Inflammatory macrophage treated with lipopolysaccharide for 4 hours (primary cell): Measurements from ENCODE around the gene KIR2DL4.
"Not testable (repeated sequence)": the region's sequence is repeated elsewhere in the genome, so short reads cannot be mapped to it uniquely, and the experiment has no call there.

Source experiments
- DNase-seq: peaks from one replicate; pipeline ENCODE4 v3.0.0-alpha.2; 2020

Gene KIR2DL4

DNA sequence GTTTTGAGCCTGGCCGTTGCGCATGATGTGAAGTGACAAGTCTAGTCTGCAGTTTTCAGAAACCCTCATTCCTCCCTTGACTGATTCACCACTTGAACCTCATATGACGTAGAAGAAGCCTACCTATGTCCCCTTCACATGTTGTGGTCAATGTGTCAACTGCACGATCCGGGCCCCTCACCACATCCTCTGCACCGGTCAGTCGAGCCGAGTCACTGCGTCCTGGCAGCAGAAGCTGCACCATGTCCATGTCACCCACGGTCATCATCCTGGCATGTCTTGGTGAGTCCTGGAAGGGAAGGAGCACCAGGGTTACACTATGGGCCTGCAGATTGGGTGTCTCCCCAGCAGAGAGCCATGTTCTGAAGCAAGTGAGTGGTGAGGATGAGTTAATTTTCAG, at the start of gene KIR2DL4:
KIR2DL4 (plus strand) TSS at position 201 of the 400 bp plus-strand sequence; CDS start at position 243, 42 bp downstream.
- no peak for DNase-seq

GRCh38 chr19:54756204-54757110, 47.0 kb upstream of the KIR2DL4 start:
- not testable (repeated sequence) for DNase-seq

DNA sequence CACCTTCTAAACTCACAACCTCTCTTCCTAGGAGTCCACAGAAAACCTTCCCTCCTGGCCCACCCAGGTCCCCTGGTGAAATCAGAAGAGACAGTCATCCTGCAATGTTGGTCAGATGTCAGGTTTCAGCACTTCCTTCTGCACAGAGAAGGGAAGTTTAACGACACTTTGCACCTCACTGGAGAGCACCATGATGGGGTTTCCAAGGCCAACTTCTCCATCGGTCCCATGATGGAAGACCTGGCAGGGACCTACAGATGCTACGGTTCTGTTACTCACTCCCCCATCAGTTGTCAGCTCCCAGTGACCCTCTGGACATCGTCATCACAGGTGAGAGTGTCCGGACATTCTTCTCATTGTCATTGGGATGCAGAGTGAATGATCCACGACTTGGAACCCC, 44.8 kb upstream of the KIR2DL4 start:
- DNase-seq, result not testable (repeated sequence)

- peak; percentile 83 for DNase-seq
Observed at GRCh38 chr19:54764219-54764618, 39.2 kb upstream of the KIR2DL4 start.

GRCh38 chr19:54766464-54766863, 36.9 kb upstream of the KIR2DL4 start:
- DNase-seq, result not testable (repeated sequence)

- DNase-seq, result not testable (repeated sequence)
Observed at GRCh38 chr19:54769646-54770045, 33.8 kb upstream of the KIR2DL4 start, which contains the start of gene KIR2DL1. TSS of gene KIR2DL1 (plus strand) at chr19:54769793. CDS start at chr19:54769851, 58 bp downstream.

DNA sequence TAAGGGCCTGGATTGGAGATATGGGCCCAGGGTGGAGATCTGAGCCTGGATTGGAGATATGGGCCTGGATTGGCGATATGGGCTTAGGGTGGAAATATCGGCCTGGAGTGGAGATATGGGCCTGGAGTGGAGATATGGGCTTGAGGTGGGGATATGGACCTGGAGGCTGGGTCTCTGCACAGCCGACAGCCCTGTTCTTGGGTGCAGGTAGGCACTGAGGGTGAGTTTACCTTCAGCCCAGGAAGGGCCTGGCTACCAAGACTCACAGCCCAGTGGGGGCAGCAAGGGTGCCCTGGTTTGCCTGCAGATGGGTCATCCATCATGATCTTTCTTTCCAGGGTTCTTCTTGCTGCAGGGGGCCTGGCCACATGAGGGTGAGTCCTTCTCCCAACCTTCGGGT, 32.9 kb upstream of the KIR2DL4 start:
- not testable (repeated sequence) for DNase-seq

DNA sequence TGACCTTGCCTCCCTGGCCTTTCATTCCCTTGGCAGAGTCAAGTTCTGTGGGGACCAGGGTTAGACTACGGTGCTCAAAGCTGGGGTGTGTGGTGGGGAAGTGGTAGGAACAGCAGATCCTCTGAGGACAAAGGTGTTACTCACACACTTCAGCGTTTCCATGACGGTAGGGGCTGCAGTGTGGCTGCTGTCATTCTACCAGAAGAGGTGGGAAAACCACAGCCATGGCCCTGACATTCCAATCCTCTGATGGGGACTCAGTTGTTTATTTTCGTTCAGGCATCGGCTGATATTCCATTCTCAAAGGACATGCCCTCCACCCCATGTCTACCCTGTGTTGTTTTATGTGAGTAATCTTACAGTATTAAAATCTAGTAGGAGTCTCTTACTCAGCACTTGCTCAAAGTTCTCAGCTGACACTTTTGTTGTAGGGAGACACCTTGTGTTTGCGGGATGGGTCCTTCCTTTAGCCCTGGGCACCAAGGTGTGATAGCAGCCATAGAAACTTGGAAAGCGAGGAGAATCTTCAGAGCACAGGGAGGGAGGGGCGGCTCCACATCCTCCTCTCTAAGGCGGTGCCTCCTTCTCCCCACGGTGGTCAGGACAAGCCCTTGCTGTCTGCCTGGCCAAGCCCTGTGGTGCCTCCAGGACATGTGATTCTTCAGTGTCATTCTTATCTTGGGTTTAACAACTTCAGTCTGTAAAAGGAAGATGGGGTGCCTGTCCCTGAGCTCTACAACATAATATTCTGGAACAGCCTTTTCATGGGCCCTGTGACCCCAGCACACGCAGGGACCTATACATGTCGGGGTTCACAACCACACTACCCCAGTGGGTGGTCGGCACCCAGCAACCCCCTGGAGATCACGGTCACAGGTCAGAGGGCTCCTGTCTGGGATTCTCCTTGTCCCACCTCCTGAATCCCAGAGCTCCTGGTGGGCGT, 32.1 kb upstream of the KIR2DL4 start:
- DNase-seq, result not testable (repeated sequence)

- DNase-seq, result not testable (repeated sequence)
Observed at GRCh38 chr19:54772666-54773065, 30.7 kb upstream of the KIR2DL4 start.

- DNase-seq, result not testable (repeated sequence)
Observed at GRCh38 chr19:54775095-54775815, 28.2 kb upstream of the KIR2DL4 start.

- not testable (repeated sequence) for DNase-seq
Observed at GRCh38 chr19:54775830-54776229, 27.6 kb upstream of the KIR2DL4 start.

DNA sequence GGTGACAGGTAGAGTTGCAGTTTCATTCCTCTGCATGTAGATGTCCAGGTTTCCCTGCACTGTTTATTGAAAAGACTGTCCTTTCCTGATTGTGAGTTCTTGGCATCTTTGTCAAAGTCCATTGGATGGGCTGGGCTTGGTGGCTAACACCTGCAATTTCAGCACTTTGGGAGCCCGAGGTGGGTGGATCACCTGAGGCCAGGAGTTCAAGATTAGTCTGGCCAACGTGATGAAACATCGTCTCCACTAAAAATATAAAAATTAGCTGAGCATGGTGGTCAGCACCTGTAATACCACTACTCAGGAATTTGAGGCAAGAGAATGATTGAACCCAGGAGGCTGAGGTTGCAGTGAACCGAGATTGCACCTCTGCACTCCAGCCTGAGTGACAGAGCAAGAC, 25.6 kb upstream of the KIR2DL4 start:
- DNase-seq, result not testable (repeated sequence)

DNA sequence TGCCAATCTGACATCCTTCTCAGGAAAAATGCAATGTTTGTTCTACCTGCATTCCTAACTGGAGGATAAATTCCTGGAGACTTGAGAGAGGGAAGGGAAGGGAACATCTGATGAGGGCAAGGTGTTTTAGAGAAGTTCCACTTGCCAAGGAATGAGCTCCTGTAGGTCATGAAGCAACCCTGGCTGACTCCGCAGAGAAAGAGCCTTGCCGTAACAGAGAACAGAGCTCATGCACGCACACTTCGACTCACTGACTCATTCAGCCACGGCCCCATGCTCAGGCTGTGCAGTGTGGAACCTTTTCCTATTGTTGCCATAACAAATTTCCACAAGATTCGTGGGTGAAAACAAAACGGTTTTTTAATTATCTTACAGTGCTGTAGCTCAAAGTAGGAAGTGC, 24.5 kb upstream of the KIR2DL4 start:
- peak; percentile 82 for DNase-seq

DNA sequence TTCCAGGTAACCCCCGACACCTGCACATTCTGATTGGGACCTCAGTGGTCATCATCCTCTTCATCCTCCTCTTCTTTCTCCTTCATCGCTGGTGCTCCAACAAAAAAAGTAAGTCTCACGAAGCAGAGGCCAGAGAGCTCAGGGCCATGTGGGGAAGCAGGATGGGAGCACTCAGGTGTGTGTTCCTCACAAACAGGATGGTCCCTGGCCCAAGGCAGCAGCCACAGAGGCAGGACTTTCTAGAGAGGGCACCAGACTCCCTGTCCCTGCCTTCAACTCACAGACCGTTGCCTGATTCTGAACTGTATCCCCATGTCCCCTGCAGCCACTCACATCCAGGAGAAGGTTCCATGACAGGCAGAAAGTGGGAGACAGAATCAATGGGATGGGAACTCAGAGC, 20.5 kb upstream of the KIR2DL4 start:
- DNase-seq, result not testable (repeated sequence)

- not testable (repeated sequence) for DNase-seq
Observed at GRCh38 chr19:54786091-54786723, 17.2 kb upstream of the KIR2DL4 start.

DNA sequence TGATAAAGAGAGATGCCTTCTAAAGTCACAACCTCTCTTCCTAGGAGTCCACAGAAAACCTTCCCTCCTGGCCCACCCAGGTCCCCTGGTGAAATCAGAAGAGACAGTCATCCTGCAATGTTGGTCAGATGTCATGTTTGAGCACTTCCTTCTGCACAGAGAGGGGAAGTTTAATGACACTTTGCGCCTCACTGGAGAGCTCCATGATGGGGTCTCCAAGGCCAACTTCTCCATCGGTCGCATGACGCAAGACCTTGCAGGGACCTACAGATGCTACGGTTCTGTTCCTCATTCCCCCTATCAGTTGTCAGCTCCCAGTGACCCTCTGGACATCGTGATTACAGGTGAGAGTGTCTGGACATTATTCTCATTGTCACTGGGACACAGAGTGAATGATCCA, 15.3 kb upstream of the KIR2DL4 start:
- peak; percentile 74 for DNase-seq

DNA sequence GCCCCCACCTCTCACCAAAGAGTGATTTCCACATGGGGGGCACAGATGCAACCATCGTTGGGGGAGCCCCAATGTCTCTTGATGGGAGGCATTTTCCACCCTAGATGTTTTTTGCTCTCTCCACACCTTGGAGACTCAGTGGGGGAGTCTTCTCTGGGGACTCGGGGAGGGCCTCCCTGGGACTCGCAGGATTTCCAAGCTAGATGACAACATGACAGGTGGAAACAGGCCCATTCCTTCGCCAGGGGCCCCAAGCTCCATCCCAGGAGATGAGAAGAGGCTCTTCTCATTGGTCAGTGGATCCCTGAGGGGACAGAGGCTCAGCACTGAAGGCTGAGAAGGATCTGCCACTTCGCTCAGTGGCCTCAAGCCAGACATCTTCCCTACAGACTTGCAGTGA, 12.7 kb upstream of the KIR2DL4 start:
- no peak for DNase-seq

GRCh38 chr19:54791476-54791875, 11.9 kb upstream of the KIR2DL4 start:
- DNase-seq, result no peak

GRCh38 chr19:54792814-54793213, 10.6 kb upstream of the KIR2DL4 start:
- DNase-seq, result peak; percentile 85

DNA sequence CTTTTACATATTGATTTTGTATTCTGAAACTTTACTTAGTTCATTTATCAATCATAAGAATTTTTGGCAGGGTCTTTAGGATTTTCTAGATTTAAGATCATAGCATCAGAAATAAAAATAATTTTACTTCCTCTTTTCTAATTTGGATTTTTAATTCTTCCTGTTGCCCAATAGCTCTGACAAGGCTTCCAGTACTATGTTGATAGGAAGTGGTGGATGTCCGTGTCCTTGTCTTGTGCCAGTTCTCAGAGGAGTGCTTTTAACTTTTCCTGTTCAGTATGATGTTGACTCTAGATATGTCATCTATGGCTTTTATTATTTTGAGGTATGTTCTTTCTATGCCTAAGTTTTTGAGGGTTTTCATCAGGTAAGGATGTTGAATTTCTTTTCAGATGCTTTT, 7.7 kb upstream of the KIR2DL4 start:
- DNase-seq, result peak; percentile 71

GRCh38 chr19:54804101-54804500, 691 bp downstream of the KIR2DL4 start:
- DNase-seq, result no peak

DNA sequence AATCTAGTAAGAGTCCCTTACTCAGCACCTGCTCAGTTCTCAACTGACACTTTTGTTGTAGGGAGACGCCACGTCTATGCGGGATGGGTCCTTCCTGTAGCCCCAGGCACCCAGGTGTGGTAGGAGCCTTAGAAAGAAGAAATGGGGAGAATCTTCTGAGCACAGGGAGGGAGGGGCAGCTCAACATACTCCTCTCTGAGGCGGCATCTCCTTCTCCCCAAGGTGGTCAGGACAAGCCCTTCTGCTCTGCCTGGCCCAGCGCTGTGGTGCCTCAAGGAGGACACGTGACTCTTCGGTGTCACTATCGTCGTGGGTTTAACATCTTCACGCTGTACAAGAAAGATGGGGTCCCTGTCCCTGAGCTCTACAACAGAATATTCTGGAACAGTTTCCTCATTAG, 1.2 kb downstream of the KIR2DL4 start:
- no peak for DNase-seq
